ENCODE measurements around the gene SUPT3H. TPM values are rescaled to one million over a fixed set of nuclear protein-coding genes. Genes with fewer than 3 reads are reported as not detected.

The SUPT3H gene
- total and polyA plus RNA-seq, 5 donors: 3.1 to 4.5 (median 4.1) TPM

GRCh38 chr6:44942798-44943197 lies 434.9 kb downstream of the SUPT3H start:
- 94% methylated on average over 1 of the region's 1 CpG for WGBS
- intact Hi-C loops (cut with DNase I): no loop called here
- ATAC-seq: no peak
- H3K27me3 ChIP-seq (ENCODE audit: control insufficient read depth, insufficient read depth): no peaks in the 10 kb centered on the region
- H3K9me3 ChIP-seq (ENCODE audit: control insufficient read depth, low read length): no peaks in the 10 kb centered on the region
- no peak for DNase-seq
- no peaks in the 10 kb centered on the region for H3K4me1 ChIP-seq (ENCODE audit: control insufficient read depth, insufficient read depth, low read length)
- no peak overlapping the region for H3K27ac ChIP-seq (ENCODE audit: low read length)
- H3K4me3 ChIP-seq (ENCODE audit: low read length): no peak overlapping the region

- intact Hi-C loops (cut with DNase I): no loop called here
- no peaks in the 10 kb centered on the region for H3K27me3 ChIP-seq (ENCODE audit: control insufficient read depth, insufficient read depth)
- ATAC-seq (no peak), DNase-seq (no peak)
- no peak overlapping the region for H3K27ac ChIP-seq (ENCODE audit: low read length)
- H3K4me3 ChIP-seq (ENCODE audit: low read length): no peak overlapping the region
- WGBS: 90% methylated on average over 6 of the region's 6 CpGs
- H3K4me1 ChIP-seq (ENCODE audit: control insufficient read depth, insufficient read depth, low read length): no peaks in the 10 kb centered on the region
- H3K9me3 ChIP-seq (ENCODE audit: control insufficient read depth, low read length): no peaks in the 10 kb centered on the region
Observed at GRCh38 chr6:44942201-44942600, 435.5 kb downstream of the SUPT3H start.

- WGBS: 93% methylated on average over 1 of the region's 1 CpG
- DNase-seq: no peak
- Histone ChIP-seq H3K9me3 (ENCODE audit: control insufficient read depth, low read length) (no peaks in the 10 kb centered on the region), H3K27ac (ENCODE audit: low read length) (no peak overlapping the region), H3K4me1 (ENCODE audit: control insufficient read depth, insufficient read depth, low read length) (no peaks in the 10 kb centered on the region), H3K27me3 (ENCODE audit: control insufficient read depth, insufficient read depth) (no peaks in the 10 kb centered on the region), H3K4me3 (ENCODE audit: low read length) (no peak overlapping the region)
- intact Hi-C loops (cut with DNase I): no loop called here
- no peak for ATAC-seq
Observed at GRCh38 chr6:44940367-44940766, 437.4 kb downstream of the SUPT3H start.

GRCh38 chr6:44935693-44936300 lies 441.9 kb downstream of the SUPT3H start:
- Histone ChIP-seq H3K9me3 (ENCODE audit: control insufficient read depth, low read length) (no peaks in the 10 kb centered on the region), H3K4me1 (ENCODE audit: control insufficient read depth, insufficient read depth, low read length) (no peaks in the 10 kb centered on the region), H3K4me3 (ENCODE audit: low read length) (no peak overlapping the region), H3K27ac (ENCODE audit: low read length) (no peak overlapping the region), H3K27me3 (ENCODE audit: control insufficient read depth, insufficient read depth) (no peaks in the 10 kb centered on the region)
- 68% methylated on average over 2 of the region's 2 CpGs for WGBS
- ATAC-seq (no peak), DNase-seq (no peak)
- intact Hi-C loops (cut with DNase I): no loop called here

- no peak overlapping the region for H3K4me3 ChIP-seq (ENCODE audit: low read length)
- H3K4me1 ChIP-seq (ENCODE audit: control insufficient read depth, insufficient read depth, low read length): no peaks in the 10 kb centered on the region
- H3K27ac ChIP-seq (ENCODE audit: low read length): no peak overlapping the region
- H3K9me3 ChIP-seq (ENCODE audit: control insufficient read depth, low read length): no peaks in the 10 kb centered on the region
- H3K27me3 ChIP-seq (ENCODE audit: control insufficient read depth, insufficient read depth): no peaks in the 10 kb centered on the region
- DNase-seq (no peak), ATAC-seq (no peak)
- WGBS: 70% methylated on average over 4 of the region's 4 CpGs
- intact Hi-C loops (cut with DNase I): no loop called here
Observed at GRCh38 chr6:44933108-44933507, 444.6 kb downstream of the SUPT3H start.

- H3K27ac ChIP-seq (ENCODE audit: low read length): no peak overlapping the region
- WGBS: 89% methylated on average over 7 of the region's 7 CpGs
- ATAC-seq: no peak
- H3K4me3 ChIP-seq (ENCODE audit: low read length): no peak overlapping the region
- intact Hi-C loops (cut with DNase I): no loop called here
- H3K27me3 ChIP-seq (ENCODE audit: control insufficient read depth, insufficient read depth): no peaks in the 10 kb centered on the region
- no peaks in the 10 kb centered on the region for H3K9me3 ChIP-seq (ENCODE audit: control insufficient read depth, low read length)
- DNase-seq: no peak
- no peaks in the 10 kb centered on the region for H3K4me1 ChIP-seq (ENCODE audit: control insufficient read depth, insufficient read depth, low read length)
Observed at GRCh38 chr6:44932651-44933091, 445.1 kb downstream of the SUPT3H start.

- ATAC-seq (no peak), DNase-seq (no peak)
- Histone ChIP-seq H3K4me3 (ENCODE audit: low read length) (no peak overlapping the region), H3K9me3 (ENCODE audit: control insufficient read depth, low read length) (no peaks in the 10 kb centered on the region), H3K27me3 (ENCODE audit: control insufficient read depth, insufficient read depth) (no peaks in the 10 kb centered on the region), H3K4me1 (ENCODE audit: control insufficient read depth, insufficient read depth, low read length) (no peaks in the 10 kb centered on the region), H3K27ac (ENCODE audit: low read length) (no peak overlapping the region)
- intact Hi-C loops (cut with DNase I): no loop called here
Observed at GRCh38 chr6:44931385-44931784, 446.3 kb downstream of the SUPT3H start.

GRCh38 chr6:44926556-44926955 lies 451.2 kb downstream of the SUPT3H start:
- H3K4me1 ChIP-seq (ENCODE audit: control insufficient read depth, insufficient read depth, low read length): peaks cover 2% of the 10 kb centered on the region
- H3K9me3 ChIP-seq (ENCODE audit: control insufficient read depth, low read length): no peaks in the 10 kb centered on the region
- 80% methylated on average over 2 of the region's 2 CpGs for WGBS
- intact Hi-C loops (cut with DNase I): no loop called here
- H3K4me3 ChIP-seq (ENCODE audit: low read length): no peak overlapping the region
- ATAC-seq (no peak), DNase-seq (no peak)
- H3K27ac ChIP-seq (ENCODE audit: low read length): no peak overlapping the region
- H3K27me3 ChIP-seq (ENCODE audit: control insufficient read depth, insufficient read depth): no peaks in the 10 kb centered on the region

- WGBS: 1% methylated on average over 1 of the region's 1 CpG
- Histone ChIP-seq H3K27me3 (ENCODE audit: control insufficient read depth, insufficient read depth) (no peaks in the 10 kb centered on the region), H3K27ac (ENCODE audit: low read length) (no peak overlapping the region), H3K9me3 (ENCODE audit: control insufficient read depth, low read length) (no peaks in the 10 kb centered on the region), H3K4me3 (ENCODE audit: low read length) (no peak overlapping the region), H3K4me1 (ENCODE audit: control insufficient read depth, insufficient read depth, low read length) (peaks cover 2% of the 10 kb centered on the region)
- ATAC-seq: no peak
- no peak for DNase-seq
- intact Hi-C loops (cut with DNase I): no loop called here
Observed at GRCh38 chr6:44925100-44925739, 452.5 kb downstream of the SUPT3H start.

- ATAC-seq: no peak
- Histone ChIP-seq H3K27me3 (ENCODE audit: control insufficient read depth, insufficient read depth) (no peaks in the 10 kb centered on the region), H3K4me1 (ENCODE audit: control insufficient read depth, insufficient read depth, low read length) (peaks cover 2% of the 10 kb centered on the region), H3K27ac (ENCODE audit: low read length) (no peak overlapping the region), H3K4me3 (ENCODE audit: low read length) (no peak overlapping the region), H3K9me3 (ENCODE audit: control insufficient read depth, low read length) (no peaks in the 10 kb centered on the region)
- 83% methylated on average over 1 of the region's 1 CpG for WGBS
- no peak for DNase-seq
- intact Hi-C loops (cut with DNase I): no loop called here
Observed at GRCh38 chr6:44923444-44923843, 454.3 kb downstream of the SUPT3H start.

- Histone ChIP-seq H3K9me3 (ENCODE audit: control insufficient read depth, low read length) (no peaks in the 10 kb centered on the region), H3K27me3 (ENCODE audit: control insufficient read depth, insufficient read depth) (no peaks in the 10 kb centered on the region), H3K27ac (ENCODE audit: low read length) (no peak overlapping the region), H3K4me1 (ENCODE audit: control insufficient read depth, insufficient read depth, low read length) (peaks cover 2% of the 10 kb centered on the region), H3K4me3 (ENCODE audit: low read length) (no peak overlapping the region)
- no peak for DNase-seq
- 59% methylated on average over 3 of the region's 3 CpGs for WGBS
- intact Hi-C loops (cut with DNase I): no loop called here
- peak in 1 of 2 donors; percentile 21 for ATAC-seq
Observed at GRCh38 chr6:44921798-44922197, 455.9 kb downstream of the SUPT3H start.
